ENCODE results near the gene STAMBPL1.

Gene STAMBPL1

DNA sequence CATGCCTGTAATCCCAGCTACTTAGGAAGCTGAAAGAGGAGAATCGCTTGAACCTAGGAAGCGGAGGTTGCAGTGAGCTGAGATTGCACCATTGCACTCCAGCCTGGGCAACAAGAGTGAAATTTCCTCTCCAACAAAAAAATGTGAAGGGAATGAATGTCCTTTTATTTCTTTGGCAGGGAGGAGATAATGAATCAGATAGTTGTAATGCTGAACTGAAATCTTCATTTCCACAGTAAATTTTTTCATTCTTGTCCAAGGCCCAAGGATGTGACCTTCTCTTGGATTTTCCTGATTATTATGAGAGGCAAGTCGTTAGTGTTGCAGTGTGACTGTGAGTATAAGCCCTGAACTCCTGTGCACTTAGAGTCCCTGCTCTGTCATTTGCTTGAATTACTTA is 13.6 kb downstream of the STAMBPL1 start:
- no peak for TF ChIP-seq ZNF274 (IDR thresholded peaks at IDR 0.05; ENCODE audit: low read depth, low read length)
- TF ChIP-seq YY1 (IDR thresholded peaks at IDR 0.05; ENCODE audit: insufficient read depth, insufficient read length), result no peak
- TF ChIP-seq SUZ12 (IDR thresholded peaks at IDR 0.05; ENCODE audit: extremely low read depth, insufficient read depth, insufficient read length), result no peak
- DNase-seq (ENCODE audit: low read depth, low spot score), result no peak
- Histone ChIP-seq H3K4me1 (ENCODE audit: insufficient read depth, insufficient read length) (peaks cover 3% of the 10 kb centered on the region), H3K9me3 (ENCODE audit: insufficient read depth, low read length) (no peaks in the 10 kb centered on the region), H3K27me3 (ENCODE audit: insufficient read depth, insufficient read length) (no peaks in the 10 kb centered on the region), H3K9ac (ENCODE audit: insufficient read length, low read depth) (no peak overlapping the region), H3K4me3 (ENCODE audit: insufficient read length, low read depth) (no peak overlapping the region), H3K36me3 (ENCODE audit: insufficient read depth, insufficient read length, low read length) (no peaks in the 10 kb centered on the region)

DNA sequence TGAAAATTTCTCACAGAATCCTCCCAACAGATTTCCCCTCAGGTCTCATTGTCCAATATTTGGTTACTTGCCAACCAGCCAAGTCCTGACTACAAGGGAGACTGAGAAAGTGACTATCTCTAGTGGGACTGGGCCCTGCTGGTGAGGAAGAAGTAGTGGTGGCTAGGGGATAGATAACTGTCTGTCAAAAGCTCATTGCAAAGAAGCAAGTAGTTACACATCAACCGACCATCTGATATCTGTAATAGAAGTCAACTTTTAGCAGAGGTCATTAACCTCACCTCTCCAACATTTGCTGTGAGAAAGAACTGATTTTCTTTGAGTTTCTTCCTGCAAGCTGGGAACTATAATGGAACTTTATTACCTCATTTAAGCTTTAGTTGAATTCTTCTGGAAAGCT is 15.2 kb downstream of the STAMBPL1 start:
- Histone ChIP-seq H3K9ac (ENCODE audit: insufficient read length, low read depth) (no peak overlapping the region), H3K4me3 (ENCODE audit: insufficient read length, low read depth) (no peak overlapping the region), H3K27me3 (ENCODE audit: insufficient read depth, insufficient read length) (no peaks in the 10 kb centered on the region), H3K9me3 (ENCODE audit: insufficient read depth, low read length) (no peaks in the 10 kb centered on the region), H3K4me1 (ENCODE audit: insufficient read depth, insufficient read length) (peaks cover 3% of the 10 kb centered on the region), H3K36me3 (ENCODE audit: insufficient read depth, insufficient read length, low read length) (no peaks in the 10 kb centered on the region)
- DNase-seq (ENCODE audit: low read depth, low spot score), result no peak
- TF ChIP-seq YY1 (IDR thresholded peaks at IDR 0.05; ENCODE audit: insufficient read depth, insufficient read length) (no peak), SUZ12 (IDR thresholded peaks at IDR 0.05; ENCODE audit: extremely low read depth, insufficient read depth, insufficient read length) (no peak), ZNF274 (IDR thresholded peaks at IDR 0.05; ENCODE audit: low read depth, low read length) (no peak)

DNA sequence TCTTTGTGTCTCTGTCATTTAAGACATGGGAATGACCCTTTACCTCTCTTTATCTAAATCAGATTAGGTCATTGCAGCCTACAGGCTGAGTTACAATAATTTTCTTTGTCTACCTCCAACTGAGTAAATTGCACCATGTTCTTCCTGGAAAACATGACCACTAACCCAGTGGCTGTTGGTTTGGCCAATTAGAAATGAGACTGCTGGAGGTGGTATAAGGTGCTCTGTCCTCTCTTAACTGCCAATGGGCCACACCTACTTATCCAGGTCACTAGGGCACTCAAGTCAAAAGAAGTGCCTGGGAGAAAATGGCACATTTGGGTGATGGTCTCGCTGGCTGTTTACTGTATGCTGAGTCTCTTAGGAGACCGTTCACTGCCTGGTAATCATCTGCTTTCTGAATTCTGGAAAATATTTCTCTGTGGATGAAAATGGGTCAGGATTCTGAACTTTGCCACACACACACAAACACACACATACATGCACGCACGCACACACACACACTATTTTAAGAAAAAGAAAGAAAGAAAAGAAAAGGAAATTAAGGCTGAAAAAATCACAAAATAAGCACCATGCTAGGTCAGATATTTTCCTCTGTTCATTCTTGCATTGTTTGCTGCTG is 16.4 kb downstream of the STAMBPL1 start:
- Histone ChIP-seq H3K4me1 (ENCODE audit: insufficient read depth, insufficient read length) (peaks cover 3% of the 10 kb centered on the region), H3K9me3 (ENCODE audit: insufficient read depth, low read length) (no peaks in the 10 kb centered on the region), H3K4me3 (ENCODE audit: insufficient read length, low read depth) (no peak overlapping the region), H3K9ac (ENCODE audit: insufficient read length, low read depth) (no peak overlapping the region), H3K36me3 (ENCODE audit: insufficient read depth, insufficient read length, low read length) (no peaks in the 10 kb centered on the region), H3K27me3 (ENCODE audit: insufficient read depth, insufficient read length) (no peaks in the 10 kb centered on the region)
- TF ChIP-seq SUZ12 (IDR thresholded peaks at IDR 0.05; ENCODE audit: extremely low read depth, insufficient read depth, insufficient read length) (no peak), ZNF274 (IDR thresholded peaks at IDR 0.05; ENCODE audit: low read depth, low read length) (no peak), YY1 (IDR thresholded peaks at IDR 0.05; ENCODE audit: insufficient read depth, insufficient read length) (no peak)
- DNase-seq (ENCODE audit: low read depth, low spot score), result no peak

DNA sequence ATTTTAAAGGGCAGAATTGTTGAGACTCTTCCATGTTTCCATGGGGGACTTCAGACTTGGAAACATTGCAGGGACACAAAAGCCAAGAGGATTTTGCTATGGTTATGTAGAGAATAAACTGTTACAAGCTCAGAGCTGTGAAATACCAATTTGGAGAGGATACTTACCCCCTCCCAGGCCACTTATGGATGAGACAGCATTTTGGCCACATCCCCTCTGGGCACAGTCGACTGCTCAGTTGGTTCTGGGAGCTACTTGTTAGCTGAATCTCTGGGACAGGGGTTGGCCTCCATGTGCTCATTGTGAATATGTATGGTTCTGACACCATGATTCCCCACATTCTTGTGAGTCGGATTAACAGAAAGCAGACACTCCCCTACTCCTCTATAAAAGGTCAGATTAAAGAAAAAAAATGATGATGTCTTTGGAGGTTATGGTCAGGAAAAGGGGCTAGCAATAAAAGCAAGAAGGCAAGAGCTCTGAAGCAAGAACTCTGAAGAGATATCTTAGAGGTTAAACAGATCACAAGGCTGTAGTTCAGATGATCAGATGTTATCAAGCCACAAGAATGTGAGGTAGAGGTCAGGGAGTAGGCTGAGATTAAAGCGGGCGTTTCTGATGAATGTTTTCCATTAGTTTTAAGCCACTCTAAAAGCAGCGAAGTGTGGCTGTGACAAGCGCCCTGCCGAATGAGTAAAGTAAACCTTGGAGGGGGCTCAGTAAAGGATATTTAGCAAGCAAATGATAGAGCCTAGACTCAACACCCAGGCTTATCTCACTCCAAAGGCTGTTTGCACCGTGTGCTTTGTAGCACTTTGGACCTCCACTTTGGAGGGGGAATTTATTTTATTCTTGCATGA is 17.2 kb downstream of the STAMBPL1 start:
- no peak for DNase-seq (ENCODE audit: low read depth, low spot score)
- Histone ChIP-seq H3K4me1 (ENCODE audit: insufficient read depth, insufficient read length) (peaks cover 3% of the 10 kb centered on the region), H3K36me3 (ENCODE audit: insufficient read depth, insufficient read length, low read length) (no peaks in the 10 kb centered on the region), H3K9ac (ENCODE audit: insufficient read length, low read depth) (no peak overlapping the region), H3K27me3 (ENCODE audit: insufficient read depth, insufficient read length) (no peaks in the 10 kb centered on the region), H3K4me3 (ENCODE audit: insufficient read length, low read depth) (no peak overlapping the region), H3K9me3 (ENCODE audit: insufficient read depth, low read length) (no peaks in the 10 kb centered on the region)
- TF ChIP-seq SUZ12 (IDR thresholded peaks at IDR 0.05; ENCODE audit: extremely low read depth, insufficient read depth, insufficient read length) (no peak), ZNF274 (IDR thresholded peaks at IDR 0.05; ENCODE audit: low read depth, low read length) (no peak), YY1 (IDR thresholded peaks at IDR 0.05; ENCODE audit: insufficient read depth, insufficient read length) (no peak)

DNA sequence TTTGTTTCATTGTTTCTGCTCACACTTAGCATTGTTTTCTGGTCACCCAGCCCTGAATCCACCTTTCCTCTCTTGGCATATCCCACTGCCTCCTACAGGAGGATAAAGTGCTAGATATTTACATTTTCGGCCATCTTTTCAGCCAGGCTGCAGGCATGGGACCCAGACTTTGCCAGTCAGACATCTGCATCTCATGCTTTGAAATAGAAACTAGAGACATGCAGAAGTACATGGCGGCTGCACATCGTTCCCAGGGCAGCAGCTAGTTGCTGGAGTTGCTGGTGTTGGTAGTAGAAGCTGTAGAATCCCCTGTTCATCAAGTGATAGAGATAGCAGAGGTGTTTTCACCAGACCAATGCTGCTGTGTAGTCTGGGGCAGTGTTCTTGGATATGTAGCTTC is 18.7 kb downstream of the STAMBPL1 start:
- Histone ChIP-seq H3K4me1 (ENCODE audit: insufficient read depth, insufficient read length) (peaks cover 3% of the 10 kb centered on the region), H3K9me3 (ENCODE audit: insufficient read depth, low read length) (no peaks in the 10 kb centered on the region), H3K4me3 (ENCODE audit: insufficient read length, low read depth) (no peak overlapping the region), H3K27me3 (ENCODE audit: insufficient read depth, insufficient read length) (no peaks in the 10 kb centered on the region), H3K9ac (ENCODE audit: insufficient read length, low read depth) (no peak overlapping the region), H3K36me3 (ENCODE audit: insufficient read depth, insufficient read length, low read length) (no peaks in the 10 kb centered on the region)
- TF ChIP-seq YY1 (IDR thresholded peaks at IDR 0.05; ENCODE audit: insufficient read depth, insufficient read length) (no peak), ZNF274 (IDR thresholded peaks at IDR 0.05; ENCODE audit: low read depth, low read length) (no peak), SUZ12 (IDR thresholded peaks at IDR 0.05; ENCODE audit: extremely low read depth, insufficient read depth, insufficient read length) (no peak)
- no peak for DNase-seq (ENCODE audit: low read depth, low spot score)

DNA sequence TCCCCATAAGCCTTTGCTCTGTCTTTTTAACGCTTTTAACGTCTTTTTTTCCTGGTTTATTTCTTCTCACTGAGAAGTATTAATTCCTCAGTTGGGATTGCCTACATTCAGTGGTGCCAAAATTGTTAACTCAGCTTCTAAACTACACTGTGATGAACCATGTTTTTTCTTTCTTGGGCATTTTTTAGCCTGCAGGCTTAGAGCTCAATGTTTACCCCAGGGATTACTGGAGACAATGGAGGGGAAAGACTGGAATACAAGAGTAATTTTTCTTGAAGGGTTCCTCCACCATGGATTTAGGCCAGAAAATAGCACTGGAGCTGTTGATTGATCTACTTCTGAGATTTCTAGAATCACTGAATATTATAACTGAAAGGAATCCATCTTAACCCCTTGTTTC is 19.8 kb downstream of the STAMBPL1 start:
- no peak for DNase-seq (ENCODE audit: low read depth, low spot score)
- H3K27me3 ChIP-seq (ENCODE audit: insufficient read depth, insufficient read length), result no peaks in the 10 kb centered on the region
- H3K4me1 ChIP-seq (ENCODE audit: insufficient read depth, insufficient read length), result peaks cover 3% of the 10 kb centered on the region
- no peaks in the 10 kb centered on the region for H3K36me3 ChIP-seq (ENCODE audit: insufficient read depth, insufficient read length, low read length)
- TF ChIP-seq YY1 (IDR thresholded peaks at IDR 0.05; ENCODE audit: insufficient read depth, insufficient read length) (no peak), SUZ12 (IDR thresholded peaks at IDR 0.05; ENCODE audit: extremely low read depth, insufficient read depth, insufficient read length) (no peak), ZNF274 (IDR thresholded peaks at IDR 0.05; ENCODE audit: low read depth, low read length) (no peak)
- no peak overlapping the region for H3K4me3 ChIP-seq (ENCODE audit: insufficient read length, low read depth)
- no peaks in the 10 kb centered on the region for H3K9me3 ChIP-seq (ENCODE audit: insufficient read depth, low read length)
- H3K9ac ChIP-seq (ENCODE audit: insufficient read length, low read depth), result no peak overlapping the region

DNA sequence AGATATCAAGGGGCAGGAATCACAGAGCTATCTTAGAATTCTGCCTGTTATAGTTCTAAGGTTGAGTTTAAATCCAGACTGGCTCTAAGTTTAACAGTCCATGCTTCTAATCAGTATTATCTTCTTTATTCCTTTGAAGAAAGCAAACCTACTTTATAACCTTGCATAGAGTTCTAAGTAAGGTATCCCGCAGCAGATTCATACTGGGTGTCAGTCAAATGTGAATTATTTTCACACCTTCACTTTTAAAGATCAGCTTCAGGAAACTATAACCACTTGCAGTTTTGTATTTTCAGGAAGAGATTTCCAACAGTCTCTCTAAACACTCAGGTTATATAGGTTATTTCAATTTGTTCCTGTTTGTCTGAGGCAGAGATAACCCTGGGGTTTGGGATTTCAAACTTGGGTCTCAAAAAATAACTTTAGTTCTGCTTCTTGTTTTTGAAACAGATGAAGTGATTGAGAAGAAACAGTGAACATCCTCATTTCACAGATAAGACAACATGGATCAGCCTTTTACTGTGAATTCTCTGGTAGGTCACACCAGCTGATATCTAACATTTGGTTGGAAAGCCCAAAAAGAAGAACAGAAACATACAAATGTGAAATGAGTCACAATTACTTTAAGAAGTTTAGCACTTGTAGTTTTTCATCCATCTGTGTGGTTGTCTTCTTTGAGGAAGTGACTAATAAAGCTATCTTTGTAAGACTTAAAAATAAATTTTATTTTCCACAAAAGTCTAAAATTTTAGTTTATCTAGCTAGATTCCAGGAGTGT is 21.4 kb downstream of the STAMBPL1 start:
- TF ChIP-seq YY1 (IDR thresholded peaks at IDR 0.05; ENCODE audit: insufficient read depth, insufficient read length) (no peak), ZNF274 (IDR thresholded peaks at IDR 0.05; ENCODE audit: low read depth, low read length) (no peak), SUZ12 (IDR thresholded peaks at IDR 0.05; ENCODE audit: extremely low read depth, insufficient read depth, insufficient read length) (no peak)
- Histone ChIP-seq H3K4me3 (ENCODE audit: insufficient read length, low read depth) (no peak overlapping the region), H3K4me1 (ENCODE audit: insufficient read depth, insufficient read length) (peaks cover 3% of the 10 kb centered on the region), H3K27me3 (ENCODE audit: insufficient read depth, insufficient read length) (no peaks in the 10 kb centered on the region), H3K9me3 (ENCODE audit: insufficient read depth, low read length) (no peaks in the 10 kb centered on the region), H3K9ac (ENCODE audit: insufficient read length, low read depth) (no peak overlapping the region), H3K36me3 (ENCODE audit: insufficient read depth, insufficient read length, low read length) (no peaks in the 10 kb centered on the region)
- no peak for DNase-seq (ENCODE audit: low read depth, low spot score)

All from NT2/D1 (cell line).